ENCODE measurements around the gene SLC24A3.

- TF ChIP-seq, protein P1, sequence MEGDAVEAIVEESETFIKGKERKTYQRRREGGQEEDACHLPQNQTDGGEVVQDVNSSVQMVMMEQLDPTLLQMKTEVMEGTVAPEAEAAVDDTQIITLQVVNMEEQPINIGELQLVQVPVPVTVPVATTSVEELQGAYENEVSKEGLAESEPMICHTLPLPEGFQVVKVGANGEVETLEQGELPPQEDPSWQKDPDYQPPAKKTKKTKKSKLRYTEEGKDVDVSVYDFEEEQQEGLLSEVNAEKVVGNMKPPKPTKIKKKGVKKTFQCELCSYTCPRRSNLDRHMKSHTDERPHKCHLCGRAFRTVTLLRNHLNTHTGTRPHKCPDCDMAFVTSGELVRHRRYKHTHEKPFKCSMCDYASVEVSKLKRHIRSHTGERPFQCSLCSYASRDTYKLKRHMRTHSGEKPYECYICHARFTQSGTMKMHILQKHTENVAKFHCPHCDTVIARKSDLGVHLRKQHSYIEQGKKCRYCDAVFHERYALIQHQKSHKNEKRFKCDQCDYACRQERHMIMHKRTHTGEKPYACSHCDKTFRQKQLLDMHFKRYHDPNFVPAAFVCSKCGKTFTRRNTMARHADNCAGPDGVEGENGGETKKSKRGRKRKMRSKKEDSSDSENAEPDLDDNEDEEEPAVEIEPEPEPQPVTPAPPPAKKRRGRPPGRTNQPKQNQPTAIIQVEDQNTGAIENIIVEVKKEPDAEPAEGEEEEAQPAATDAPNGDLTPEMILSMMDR (IDR thresholded peaks at IDR 0.05): no peak
- TF ChIP-seq POLR2A (IDR thresholded peaks at IDR 0.05): no peak
- no peak for TF ChIP-seq POLR2AphosphoS5 (IDR thresholded peaks at IDR 0.05)
These were observed 334.2 kb downstream of the SLC24A3 start for GRCh38 chr20:19546648-19547047.

All from suprapubic skin (tissue), 4 donors.